ENCODE data around the gene OR6V1.

DNA sequence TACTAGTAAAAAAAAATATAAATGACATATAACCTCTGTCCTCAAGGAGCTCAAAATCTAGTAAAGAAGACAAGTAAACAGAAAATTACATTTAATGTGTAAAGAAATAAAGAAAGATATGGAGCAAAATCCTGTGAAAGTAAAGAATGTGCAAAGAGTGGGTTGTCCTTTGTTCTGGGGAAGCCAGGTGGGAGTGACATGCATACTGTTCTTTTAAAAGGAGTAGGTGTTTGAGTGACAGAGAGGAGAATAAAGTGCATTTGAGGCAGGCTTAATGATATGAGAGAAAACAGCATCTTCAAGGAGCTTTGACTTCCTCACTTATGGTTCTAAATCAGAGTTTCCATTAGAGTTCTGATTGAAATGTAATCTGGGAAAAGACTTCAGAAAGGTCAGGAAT lies 22.0 kb downstream of the OR6V1 start:
- TF ChIP-seq POLR2A (IDR thresholded peaks at IDR 0.05) (no peak), EP300 (IDR thresholded peaks at IDR 0.05) (no peak)
- TF ChIP-seq, protein P1, sequence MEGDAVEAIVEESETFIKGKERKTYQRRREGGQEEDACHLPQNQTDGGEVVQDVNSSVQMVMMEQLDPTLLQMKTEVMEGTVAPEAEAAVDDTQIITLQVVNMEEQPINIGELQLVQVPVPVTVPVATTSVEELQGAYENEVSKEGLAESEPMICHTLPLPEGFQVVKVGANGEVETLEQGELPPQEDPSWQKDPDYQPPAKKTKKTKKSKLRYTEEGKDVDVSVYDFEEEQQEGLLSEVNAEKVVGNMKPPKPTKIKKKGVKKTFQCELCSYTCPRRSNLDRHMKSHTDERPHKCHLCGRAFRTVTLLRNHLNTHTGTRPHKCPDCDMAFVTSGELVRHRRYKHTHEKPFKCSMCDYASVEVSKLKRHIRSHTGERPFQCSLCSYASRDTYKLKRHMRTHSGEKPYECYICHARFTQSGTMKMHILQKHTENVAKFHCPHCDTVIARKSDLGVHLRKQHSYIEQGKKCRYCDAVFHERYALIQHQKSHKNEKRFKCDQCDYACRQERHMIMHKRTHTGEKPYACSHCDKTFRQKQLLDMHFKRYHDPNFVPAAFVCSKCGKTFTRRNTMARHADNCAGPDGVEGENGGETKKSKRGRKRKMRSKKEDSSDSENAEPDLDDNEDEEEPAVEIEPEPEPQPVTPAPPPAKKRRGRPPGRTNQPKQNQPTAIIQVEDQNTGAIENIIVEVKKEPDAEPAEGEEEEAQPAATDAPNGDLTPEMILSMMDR (IDR thresholded peaks at IDR 0.05) = no peak
